Stimulated activated CD8-positive, alpha-beta memory T cell treated with anti-CD3 and anti-CD28 coated beads, Interleukin-15, amount 100 ng/mL, for 1 hour (primary cell): ENCODE data around the gene HSDL2.
"Not testable (repeated sequence)": the region's sequence is repeated elsewhere in the genome, so short reads cannot be mapped to it uniquely, and the experiment has no call there.

ENCODE experiments used
- DNase-seq: peaks from one replicate; pipeline ENCODE4 v3.0.0-alpha.2; 2020; ENCODE audit warnings: low read depth

Gene HSDL2

GRCh38 chr9:112366591-112366990, 13.3 kb upstream of the HSDL2 start:
- no peak for DNase-seq

DNA sequence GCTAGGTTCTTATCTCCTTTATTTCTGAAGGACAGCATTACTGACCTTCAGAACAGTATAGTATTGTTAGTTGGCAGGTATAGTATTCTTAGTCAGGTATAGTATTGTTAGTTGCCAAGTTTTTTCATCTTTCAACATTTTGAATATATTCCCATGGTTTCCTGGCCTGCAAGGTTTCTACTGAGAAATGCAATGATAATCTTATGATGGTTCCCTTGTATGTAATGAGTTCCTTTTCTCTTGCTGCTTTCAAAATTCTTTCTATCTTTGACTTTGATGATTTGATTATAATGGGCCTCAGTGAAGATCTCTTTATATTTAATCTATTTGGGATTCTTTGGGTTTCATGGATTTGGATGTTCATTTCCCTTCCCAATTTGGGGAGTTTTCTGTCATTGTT, 12.4 kb upstream of the HSDL2 start:
- no peak for DNase-seq

DNA sequence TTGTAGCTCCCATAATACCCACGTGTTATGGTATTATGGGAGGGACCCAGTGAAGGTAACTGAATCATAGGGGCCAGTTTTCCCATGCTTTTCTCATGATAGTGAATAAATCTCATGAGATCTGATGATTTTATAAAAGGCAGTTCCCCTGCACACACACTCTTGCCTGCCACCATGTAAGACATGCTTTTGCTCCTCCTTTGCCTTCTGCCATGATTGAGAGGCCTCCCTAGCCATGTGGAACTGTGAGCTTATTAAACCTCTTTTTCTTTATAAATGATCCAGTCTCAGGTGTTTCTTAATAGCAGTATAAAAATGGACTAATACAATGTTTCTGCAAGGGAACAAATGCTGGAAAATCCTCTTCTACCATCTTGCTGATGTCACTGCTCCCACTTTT, 10.1 kb upstream of the HSDL2 start:
- no peak for DNase-seq

DNA sequence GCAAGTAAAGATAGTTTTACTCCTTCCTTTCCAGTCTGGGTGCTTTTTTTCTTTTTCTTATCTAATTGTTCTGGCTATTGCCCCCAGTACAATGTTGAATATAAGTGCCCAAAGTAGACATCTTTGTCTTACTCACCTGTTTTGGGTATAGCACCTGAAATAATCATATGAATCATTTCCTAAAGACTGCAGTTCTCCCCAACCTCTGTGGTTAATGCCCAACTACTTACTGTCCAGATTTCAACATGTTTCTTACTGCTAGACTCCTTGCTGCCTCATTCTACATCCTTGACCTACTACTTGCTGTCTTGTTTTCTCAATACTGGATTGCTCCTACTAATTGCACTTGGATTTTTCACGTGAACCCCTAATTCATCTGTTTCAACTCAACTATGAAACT, 8.8 kb upstream of the HSDL2 start:
- no peak for DNase-seq

DNA sequence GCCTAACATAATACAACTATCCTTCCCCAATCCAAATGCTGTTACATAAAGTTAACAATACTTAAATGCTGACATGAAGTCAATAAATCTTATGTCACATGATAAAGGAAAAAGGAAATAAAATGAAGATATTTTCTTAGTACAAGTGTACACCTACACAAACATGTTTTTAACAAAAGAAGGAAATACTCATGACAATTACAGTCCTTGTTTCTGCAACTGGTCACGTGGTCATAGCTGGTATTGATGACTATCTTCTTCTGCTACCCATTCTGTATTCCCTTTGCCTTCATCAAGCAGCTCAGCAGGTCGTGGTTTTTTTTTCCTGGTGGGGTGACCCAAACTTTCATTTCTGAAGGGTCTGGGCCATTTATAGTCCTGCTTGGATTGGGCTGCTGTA, 6.2 kb upstream of the HSDL2 start:
- not testable (repeated sequence) for DNase-seq

GRCh38 chr9:112374232-112374631, 5.7 kb upstream of the HSDL2 start:
- DNase-seq = not testable (repeated sequence)

- no peak for DNase-seq
These were observed 4.5 kb upstream of the HSDL2 start for GRCh38 chr9:112375361-112375760.

DNA sequence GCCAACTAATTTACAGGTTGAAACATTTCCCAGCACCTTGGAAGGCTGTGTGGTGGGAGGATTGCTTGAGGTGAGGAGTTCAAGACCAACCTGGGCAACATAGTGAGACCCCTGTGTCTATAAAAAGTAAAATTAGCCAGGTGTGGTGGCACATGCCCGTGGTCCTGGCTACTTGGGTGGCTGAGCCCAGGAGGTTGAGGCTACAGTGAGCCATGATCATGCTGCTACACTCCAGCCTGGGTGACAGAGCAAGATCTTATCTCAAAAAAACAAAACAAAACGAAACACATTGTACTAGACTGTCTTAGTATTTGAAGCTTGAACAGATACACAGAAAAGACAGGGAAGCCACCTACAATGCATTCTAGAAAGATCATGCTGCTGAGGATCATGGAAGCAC, 2.8 kb upstream of the HSDL2 start:
- DNase-seq = no peak

DNA sequence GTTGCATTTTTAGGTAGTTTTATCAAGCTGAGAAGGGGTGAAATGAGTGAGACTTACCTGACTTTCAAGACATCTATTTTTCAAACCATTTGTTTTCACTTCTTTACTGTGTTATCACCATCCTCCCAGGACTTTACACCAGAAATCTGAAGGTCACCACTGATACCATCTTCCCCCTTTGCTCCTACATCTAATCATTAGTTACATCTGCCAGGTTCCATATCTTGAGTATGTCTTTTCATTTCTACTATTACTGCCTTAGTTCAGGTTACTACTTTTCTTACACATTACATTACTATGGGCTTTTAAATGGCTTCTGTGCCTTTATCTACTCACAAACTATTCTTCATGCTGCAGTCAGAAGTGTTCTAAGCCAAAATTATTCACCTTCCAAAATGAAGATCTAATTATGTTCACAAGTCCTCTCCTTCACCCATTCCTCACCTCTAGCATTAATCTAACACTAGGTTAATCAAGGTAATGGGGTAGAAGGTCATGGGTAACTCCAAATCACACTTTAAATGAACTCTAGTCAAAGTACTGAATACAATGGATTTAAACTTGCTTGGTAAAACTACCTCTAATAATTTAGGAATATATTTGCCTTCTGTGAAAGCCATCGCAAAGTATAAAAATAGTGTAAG, 2.1 kb upstream of the HSDL2 start:
- no peak for DNase-seq

GRCh38 chr9:112378328-112379176, 1.4 kb upstream of the HSDL2 start:
- no peak for DNase-seq

DNA sequence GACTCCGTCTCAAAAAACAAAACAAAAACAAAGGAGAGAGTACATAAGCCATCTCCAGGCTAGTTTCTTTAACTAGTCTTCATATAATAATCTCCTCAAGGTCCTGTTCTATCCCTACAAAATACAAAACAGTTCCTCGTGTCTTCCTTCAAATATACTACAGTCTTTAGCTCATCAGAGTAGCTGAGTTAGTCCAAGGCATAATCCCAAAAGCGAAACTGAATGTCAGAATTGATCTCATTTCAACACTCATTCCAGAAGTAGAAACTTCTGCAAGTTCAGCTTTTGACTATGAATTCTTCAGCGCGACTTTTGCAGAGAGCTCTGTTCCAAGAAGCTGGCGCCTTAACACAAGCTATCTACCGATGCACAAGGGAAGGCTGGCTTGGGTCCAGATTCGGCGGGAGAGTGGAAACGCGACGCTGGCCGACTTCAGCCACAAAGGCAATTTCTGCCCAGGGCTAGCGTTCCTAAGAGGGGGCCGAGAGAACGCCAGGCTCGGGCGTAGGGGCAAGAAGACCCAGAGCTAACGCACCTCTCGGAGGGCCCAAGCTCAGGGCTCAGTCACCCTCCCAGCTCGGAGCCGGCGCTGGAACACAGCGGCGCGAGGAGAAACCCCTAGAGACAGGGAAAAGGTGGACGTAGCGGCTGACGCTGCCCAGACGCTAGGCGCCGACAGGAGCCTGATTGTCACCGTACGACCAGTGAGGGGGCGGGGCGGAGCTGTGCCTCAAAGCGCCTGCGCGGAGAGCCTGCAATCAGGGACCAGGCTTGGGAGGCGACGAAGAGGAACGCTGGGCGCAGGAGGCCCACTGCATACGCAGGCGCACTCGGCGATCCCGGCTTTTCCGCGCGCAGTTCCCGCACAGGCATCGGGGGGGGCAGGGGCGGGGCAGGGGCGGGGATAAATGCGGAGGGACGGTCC, 469 bp upstream of the HSDL2 start:
- peak; percentile 98 for DNase-seq

DNA sequence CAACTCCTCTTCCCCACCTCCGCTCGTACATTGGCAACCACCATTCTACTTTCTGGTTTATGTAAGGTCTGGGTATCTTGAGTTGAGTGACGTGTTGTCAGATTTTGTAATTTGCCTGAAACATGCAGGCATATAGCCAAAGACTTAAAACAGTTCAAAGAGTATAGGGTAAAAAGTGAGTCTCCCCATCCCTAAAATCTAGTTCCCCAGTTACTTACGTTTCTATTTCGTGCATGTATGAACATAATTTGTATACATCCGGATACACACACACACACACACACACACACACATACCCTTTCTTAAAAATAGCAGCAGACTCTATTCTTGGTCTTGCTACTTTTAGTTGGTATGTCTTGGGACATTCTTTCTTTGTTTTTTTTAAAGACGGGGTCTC, 915 bp downstream of the HSDL2 start:
- no peak for DNase-seq

GRCh38 chr9:112382066-112382465, 2.2 kb downstream of the HSDL2 start:
- DNase-seq = no peak

GRCh38 chr9:112382501-112383364, 2.8 kb downstream of the HSDL2 start:
- no peak for DNase-seq

DNA sequence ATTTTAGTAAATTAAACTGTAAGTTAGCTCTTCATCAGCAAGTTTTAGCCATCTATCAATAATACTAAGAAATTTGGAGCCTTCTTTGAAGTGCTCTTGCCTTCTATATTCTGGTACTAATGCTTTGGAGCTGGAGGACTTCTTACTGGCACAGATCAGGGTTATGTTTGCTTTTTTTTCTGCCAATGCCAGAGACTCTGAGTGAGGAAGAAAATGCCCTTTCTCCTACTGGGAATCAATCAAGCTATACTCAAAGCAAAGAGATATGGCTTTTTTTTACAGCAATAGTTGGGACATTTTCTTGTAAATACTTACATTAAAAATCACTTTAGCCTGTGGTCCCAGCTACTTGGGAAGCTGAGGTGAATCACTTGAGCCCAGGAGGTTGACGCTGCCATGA, 4.3 kb downstream of the HSDL2 start:
- no peak for DNase-seq

- DNase-seq = no peak
These were observed 4.8 kb downstream of the HSDL2 start for GRCh38 chr9:112384690-112385089.

DNA sequence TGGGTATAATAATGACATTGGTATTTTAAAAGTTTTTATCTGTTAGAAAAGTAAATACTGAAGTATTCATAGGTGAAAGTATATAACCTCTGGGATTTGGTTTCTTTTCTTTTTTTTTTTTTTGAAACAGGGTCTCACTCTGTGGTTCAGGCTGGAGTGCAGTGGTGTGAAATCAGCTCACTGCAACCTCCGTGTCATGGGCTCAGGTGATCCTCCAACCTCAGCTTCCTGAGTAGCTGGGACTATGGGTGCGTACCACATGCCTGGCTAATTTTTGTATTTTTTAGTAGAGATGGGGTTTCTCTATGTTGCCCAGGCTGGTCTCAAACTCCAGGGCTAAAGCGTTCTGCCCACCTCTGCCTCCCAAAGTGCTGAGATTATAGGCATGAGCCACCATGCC, 7.2 kb downstream of the HSDL2 start:
- no peak for DNase-seq

- not testable (repeated sequence) for DNase-seq
These were observed 10.0 kb downstream of the HSDL2 start for GRCh38 chr9:112389897-112390296.

GRCh38 chr9:112391936-112392560, 12.1 kb downstream of the HSDL2 start:
- DNase-seq = not testable (repeated sequence)

- not testable (repeated sequence) for DNase-seq
These were observed 13.2 kb downstream of the HSDL2 start for GRCh38 chr9:112393146-112393545.

GRCh38 chr9:112396416-112396815, 16.5 kb downstream of the HSDL2 start:
- DNase-seq = no peak
